GM12873 (cell line): ENCODE measurements around the gene TMEM116.

Source experiments
- CTCF ChIP-seq: IDR thresholded peaks from 2 replicates; pipeline ENCODE4 v1.5.1; 2012; ENCODE audit warnings: low read depth, mild to moderate bottlenecking, moderate library complexity, low read length, control low read depth; ENCODE audit not compliant: insufficient read depth; ENCODE audit errors: missing control alignments

TMEM116 gene

GRCh38 chr12:111993292-111994150 lies 19.4 kb downstream of the TMEM116 start:
- no peak for TF ChIP-seq CTCF

GRCh38 chr12:111992464-111992863 lies 20.5 kb downstream of the TMEM116 start:
- TF ChIP-seq CTCF = no peak

- no peak for TF ChIP-seq CTCF
These were observed 21.0 kb downstream of the TMEM116 start for GRCh38 chr12:111991946-111992345.

- no peak for TF ChIP-seq CTCF
These were observed 21.4 kb downstream of the TMEM116 start for GRCh38 chr12:111991535-111991934.

GRCh38 chr12:111984820-111985219 lies 28.1 kb downstream of the TMEM116 start:
- no peak for TF ChIP-seq CTCF

- TF ChIP-seq CTCF = no peak
These were observed 31.0 kb downstream of the TMEM116 start for GRCh38 chr12:111981987-111982386.

- TF ChIP-seq CTCF = no peak
These were observed 32.4 kb downstream of the TMEM116 start for GRCh38 chr12:111980598-111980997.
